ENCODE data around the gene ACTC1.

ACTC1 gene

GRCh38 chr15:34749691-34750090, 45.7 kb downstream of the ACTC1 start (continued):
- TF ChIP-seq ZNF549 (tag by site-specific recombination; IDR thresholded peaks at IDR 0.05) (no peak), ZNF701 (tag by site-specific recombination; IDR thresholded peaks at IDR 0.05) (no peak), HIC1 (tag by site-specific recombination; IDR thresholded peaks at IDR 0.05) (no peak), GLIS1 (tag by site-specific recombination; IDR thresholded peaks at IDR 0.05) (no peak), ZNF138 (tag by site-specific recombination; IDR thresholded peaks at IDR 0.05; ENCODE audit: borderline replicate concordance) (no peak), ZNF398 (tag by site-specific recombination; IDR thresholded peaks at IDR 0.05) (no peak)

Measured in HEK293 (cell line).